OCI-LY7 (cell line): ENCODE measurements around the gene RRP36. TPM values are rescaled to one million over a fixed set of nuclear protein-coding genes. Genes with fewer than 3 reads are reported as not detected.

ENCODE experiments used
- BruUV-seq: library from RNA; stranded (reverse); fragments of 400-500 nt; replicated peaks from 2 replicates; lab custom pipeline; 2021; lab: Mats Ljungman, UMichigan
- CTCF ChIA-PET: fragments of 300-600 bp; sonication (Branson Sonifier 250); formaldehyde crosslinking; loops from one replicate; lab custom pipeline; 2022; ENCODE audit warnings: antibody characterized with exemption; ENCODE audit not compliant: unreplicated experiment; lab: Charles Lee
- POLR2A ChIA-PET: fragments of 300-600 bp; sonication (Branson Sonifier 250); formaldehyde crosslinking; loops from one replicate; lab custom pipeline; 2022; ENCODE audit warnings: antibody characterized with exemption; lab: Charles Lee
- DNase-seq: peaks from one replicate; pipeline ENCODE4 v3.0.0-alpha.2; 2015; ENCODE audit warnings: low spot score
- H2AFZ ChIP-seq: fragments of 200-600 bp; sonication (generic), shearing (Covaris generic); 2 replicates; pipeline ENCODE4 v1.6.1; 2014; ENCODE audit warnings: mild to moderate bottlenecking, antibody characterized with exemption, low read length, moderate library complexity
- H3K27ac ChIP-seq: fragments of 200-600 bp; sonication (generic); 2 replicates; pipeline ENCODE4 v1.5.1; 2014; ENCODE audit warnings: mixed run types, low read depth, mild to moderate bottlenecking, moderate library complexity, low read length, inconsistent platforms; ENCODE audit not compliant: poor library complexity, severe bottlenecking
- H3K36me3 ChIP-seq: fragments of 200-600 bp; sonication (generic); 2 replicates; pipeline ENCODE4 v1.6.1; 2014; ENCODE audit warnings: mild to moderate bottlenecking, antibody characterized with exemption, low read length, moderate library complexity, mixed read lengths; ENCODE audit not compliant: insufficient read depth
- H3K4me1 ChIP-seq: fragments of 200-600 bp; sonication (generic); 2 replicates; pipeline ENCODE4 v1.5.1; 2014; ENCODE audit warnings: mild to moderate bottlenecking, low read length; ENCODE audit not compliant: insufficient read depth, poor library complexity, severe bottlenecking
- H3K4me2 ChIP-seq: fragments of 200-600 bp; sonication (generic); 2 replicates; pipeline ENCODE4 v1.6.1; 2014; ENCODE audit warnings: mild to moderate bottlenecking, low read length
- H3K4me3 ChIP-seq: fragments of 200-600 bp; sonication (generic); 2 replicates; pipeline ENCODE4 v1.5.1; 2014; ENCODE audit warnings: mild to moderate bottlenecking, low read depth, low read length; ENCODE audit not compliant: poor library complexity, severe bottlenecking
- H3K79me2 ChIP-seq: fragments of 200-600 bp; sonication (generic); 2 replicates; pipeline ENCODE4 v1.6.1; 2016; ENCODE audit warnings: low read depth, mild to moderate bottlenecking, low read length, moderate library complexity, mixed read lengths; ENCODE audit not compliant: insufficient read depth
- H3K9me2 ChIP-seq: fragments of 200-600 bp; sonication (generic); 2 replicates; pipeline ENCODE4 v1.6.1; 2016; ENCODE audit warnings: mild to moderate bottlenecking, low read length, mixed read lengths; ENCODE audit not compliant: insufficient read depth
- H3K9me3 ChIP-seq: fragments of 200-600 bp; sonication (generic); 2 replicates; pipeline ENCODE4 v1.6.1; 2014; ENCODE audit warnings: mild to moderate bottlenecking, mixed run types, low read length, mixed read lengths
- H4K20me1 ChIP-seq: fragments of 200-600 bp; sonication (generic); 2 replicates; pipeline ENCODE4 v1.6.1; 2014; ENCODE audit warnings: mild to moderate bottlenecking, antibody characterized with exemption, low read length, moderate library complexity, mixed read lengths; ENCODE audit not compliant: insufficient read depth
- CTCF ChIP-seq: fragments of 200-600 bp; sonication (generic); conservative IDR thresholded peaks from 2 replicates; pipeline ENCODE4 v1.5.1; 2014; ENCODE audit warnings: mild to moderate bottlenecking, antibody characterized with exemption, low read length, moderate library complexity, mixed read lengths
- EZH2phosphoT487 ChIP-seq: fragments of 200-600 bp; sonication (generic); IDR thresholded peaks from 2 replicates; pipeline ENCODE4 v1.6.1; 2018; ENCODE audit warnings: low read depth, borderline replicate concordance, mild to moderate bottlenecking, mixed run types, antibody characterized with exemption, low read length, moderate library complexity, mixed read lengths
- intact Hi-C: fragments of 100-400 bp; cut with micrococcal nuclease; formaldehyde crosslinking; loops from one replicate; pipeline ENCODE4 v1.10.0; 2022; ENCODE audit not compliant: unreplicated experiment
- total RNA-seq, 2 experiments: library from RNA; depleted of rRNA in 1 of 2; stranded (reverse); fragments of >200 nt in 1 of 2; shearing (Covaris generic) in 1 of 2; gene quantifications; 2 replicates each; pipeline ENCODE4 v1.2.3, GENCODE V29; 2014 to 2022

Gene RRP36
- total RNA-seq, 2 experiments from 2014 or later: 61.1 to 75.9 TPM

GRCh38 chr6:42981836-42982235 is 39.6 kb upstream of the RRP36 start:
- peaks cover 25% of the 10 kb centered on the region; the same call in 1 of the 2 replicates for H3K79me2 ChIP-seq
- no peak overlapping the region for H3K4me2 ChIP-seq
- ChIA-PET POLR2A (no interaction called here), CTCF (no interaction called here)
- intact Hi-C loops: no loop called here
- no peak for DNase-seq
- H3K4me3 ChIP-seq: no peak overlapping the region
- H2AFZ ChIP-seq: no peak overlapping the region
- H3K27ac ChIP-seq: no peak overlapping the region
- H3K9me2 ChIP-seq: no peaks in the 10 kb centered on the region
- TF ChIP-seq EZH2phosphoT487 (no peak), CTCF (no peak)
- no TSS peak for BruUV-seq
- H3K9me3 ChIP-seq: no peaks in the 10 kb centered on the region
- peaks cover 38% of the 10 kb centered on the region for H3K4me1 ChIP-seq
- H3K36me3 ChIP-seq: peaks cover 6% of the 10 kb centered on the region
- H4K20me1 ChIP-seq: no peaks in the 10 kb centered on the region

GRCh38 chr6:42984001-42984923 is 37.2 kb upstream of the RRP36 start, which contains the start of gene PPP2R5D:
Gene PPP2R5D (plus strand): TSS chr6:42984570. CDS start chr6:42984678, 108 bp downstream.
- POLR2A ChIA-PET: interaction anchor here (0.5 to 2.1 kb wide), 21 partner anchors 12 to 533 kb away, joined by 3 to 17 read pairs (median 4); partner anchors contain the start of genes CNPY3, CUL7, KLHDC3 and MEA1
- DNase-seq: peak; percentile 99
- no peaks in the 10 kb centered on the region for H3K9me3 ChIP-seq
- H3K4me1 ChIP-seq: peaks cover 24% of the 10 kb centered on the region
- H3K4me3 ChIP-seq: peak within 1 kb of the TSS; percentile 88
- TF ChIP-seq CTCF: no peak
- no peak for TF ChIP-seq EZH2phosphoT487
- intact Hi-C loops: loop anchor here (1.0 kb wide), 1 partner anchor 55 kb away; the partner anchor contains the start of gene CNPY3
- H4K20me1 ChIP-seq: no peaks in the 10 kb centered on the region
- peak within 1 kb of the TSS; percentile 35 for H3K27ac ChIP-seq
- H3K4me2 ChIP-seq: peak within 1 kb of the TSS; percentile 98
- H3K36me3 ChIP-seq: peaks cover under 1% of the 10 kb centered on the region; the same call in 1 of the 2 replicates
- peaks cover 7% of the 10 kb centered on the region; the same call in 1 of the 2 replicates for H3K79me2 ChIP-seq
- BruUV-seq: no TSS peak
- H2AFZ ChIP-seq: peak within 1 kb of the TSS; percentile 94
- CTCF ChIA-PET: interaction anchor here (1.0 kb wide), 2 partner anchors 19 to 159 kb away, joined by 3 to 4 read pairs; no protein-coding TSS in a partner anchor
- no peaks in the 10 kb centered on the region for H3K9me2 ChIP-seq
